HG03354 (cell line): ENCODE measurements around the gene STEAP2.

Experiments used
- ATAC-seq: cut with Tn5 transposase; IDR thresholded peaks from one replicate; pipeline ENCODE4 v1.9.1; 2021; ENCODE audit warnings: mild to moderate bottlenecking; ENCODE audit not compliant: unreplicated experiment, poor library complexity, severe bottlenecking

Gene STEAP2

DNA sequence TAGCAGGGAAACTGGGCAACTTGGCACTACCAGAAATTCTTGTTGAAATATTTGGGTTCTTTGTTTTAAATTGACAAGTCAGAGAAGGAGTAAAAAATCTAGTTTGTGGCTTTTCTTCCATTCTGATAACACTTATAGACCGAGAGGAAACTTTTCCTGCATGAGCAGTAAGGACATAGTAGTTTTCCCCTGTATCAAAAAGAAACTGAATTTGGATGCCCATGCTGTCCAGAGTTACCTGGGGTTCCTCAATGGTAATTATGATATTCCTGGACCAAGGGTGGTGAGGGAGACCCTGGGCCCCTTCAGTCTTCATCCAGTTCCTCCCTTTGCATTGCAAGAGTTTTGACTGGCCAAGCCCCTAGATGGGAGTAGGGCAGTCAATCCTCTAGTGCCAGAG, 19.9 kb upstream of the STEAP2 start:
- ATAC-seq: no peak

GRCh38 chr7:90192876-90193750, 18.4 kb upstream of the STEAP2 start:
- no peak for ATAC-seq

DNA sequence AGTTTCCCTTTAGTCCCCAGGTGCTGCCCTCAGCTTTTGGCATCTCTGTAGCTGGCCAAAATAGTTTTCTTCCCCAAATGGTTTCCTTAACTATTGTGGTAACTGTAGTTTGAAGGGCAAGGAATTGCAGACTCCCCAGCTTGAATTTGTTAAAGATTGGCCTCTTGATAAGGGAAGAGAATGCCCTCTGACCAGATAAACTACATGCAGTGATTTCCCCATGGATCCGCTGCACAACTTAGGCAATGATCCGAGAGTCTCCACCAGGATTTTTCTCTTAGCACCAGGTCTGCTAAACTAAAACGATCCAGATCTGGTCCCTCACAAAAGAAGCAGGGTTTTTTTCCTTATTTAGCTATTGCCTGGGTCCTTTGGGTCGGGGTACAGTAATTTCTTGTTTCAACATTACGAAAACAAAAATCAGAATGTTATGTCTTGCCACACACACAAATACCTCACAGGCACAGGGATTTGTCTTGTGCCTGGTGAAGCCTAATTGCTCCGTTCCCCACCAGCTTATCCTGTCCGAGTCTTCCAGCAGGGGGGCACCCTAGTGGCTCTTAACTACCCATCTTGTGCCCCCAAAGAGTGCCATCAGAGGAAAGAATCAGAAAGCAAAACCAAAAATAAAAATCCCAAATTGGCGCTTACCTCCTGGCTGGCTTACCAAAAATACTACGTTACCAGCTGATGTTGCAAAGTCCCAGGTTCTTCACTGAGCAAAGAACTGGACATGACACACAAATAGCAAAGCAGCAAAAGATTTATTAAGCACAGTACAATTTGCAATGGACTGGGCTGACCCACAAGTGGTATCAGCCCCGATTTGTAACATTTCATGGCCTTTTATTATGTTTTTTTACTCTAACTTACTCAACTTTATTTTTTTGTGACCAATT, 16.4 kb upstream of the STEAP2 start:
- no peak for ATAC-seq

DNA sequence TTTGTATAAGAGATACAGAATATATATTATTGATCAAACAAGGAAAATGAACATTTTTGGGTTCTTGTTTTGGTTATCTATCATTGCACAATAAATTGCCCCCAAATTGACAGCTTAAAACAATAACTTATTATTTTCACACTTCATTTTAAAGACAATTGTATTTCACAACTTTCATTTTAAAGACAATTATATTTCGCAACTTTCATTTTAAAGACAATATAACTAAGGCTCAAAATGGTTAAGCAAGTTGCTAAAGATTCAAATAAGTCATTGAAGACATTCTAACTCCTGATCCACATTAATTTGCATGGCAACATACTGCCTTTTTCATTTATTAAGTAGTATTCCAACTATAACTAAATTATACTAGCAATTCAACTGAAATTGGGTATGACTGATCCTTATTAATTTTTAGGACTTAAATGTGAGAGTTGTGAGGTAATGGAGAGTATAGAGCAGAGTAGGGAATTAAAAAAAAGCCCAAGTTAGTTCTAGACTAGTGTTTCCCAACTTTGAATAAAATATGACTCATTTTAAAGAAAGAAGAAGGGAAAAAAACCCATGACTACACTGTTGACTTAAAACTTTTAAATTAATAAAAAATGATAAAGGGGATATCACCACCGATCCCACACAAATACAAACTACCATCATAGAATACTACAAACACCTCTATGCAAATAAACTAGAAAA, 9.9 kb upstream of the STEAP2 start:
- ATAC-seq: no peak

DNA sequence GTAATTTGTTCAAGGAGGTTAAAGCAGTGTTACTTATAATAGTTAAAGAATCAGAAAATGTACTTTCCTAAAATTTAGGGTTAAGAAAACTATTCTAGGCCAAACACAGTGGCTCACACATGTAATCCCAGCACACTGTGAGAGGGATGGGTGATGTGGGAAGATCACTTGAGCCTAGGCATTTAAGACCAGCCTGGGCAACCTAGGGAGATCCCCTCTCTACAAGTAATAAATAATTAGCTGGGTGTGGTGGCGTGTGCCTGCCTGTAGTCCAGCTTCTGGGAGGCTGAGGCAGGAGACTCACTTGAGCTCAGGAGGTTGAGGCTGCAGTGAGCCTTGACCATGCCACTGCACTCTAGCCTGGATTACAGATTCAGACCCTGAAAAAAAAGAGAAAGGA, 3.6 kb upstream of the STEAP2 start:
- ATAC-seq: no peak

DNA sequence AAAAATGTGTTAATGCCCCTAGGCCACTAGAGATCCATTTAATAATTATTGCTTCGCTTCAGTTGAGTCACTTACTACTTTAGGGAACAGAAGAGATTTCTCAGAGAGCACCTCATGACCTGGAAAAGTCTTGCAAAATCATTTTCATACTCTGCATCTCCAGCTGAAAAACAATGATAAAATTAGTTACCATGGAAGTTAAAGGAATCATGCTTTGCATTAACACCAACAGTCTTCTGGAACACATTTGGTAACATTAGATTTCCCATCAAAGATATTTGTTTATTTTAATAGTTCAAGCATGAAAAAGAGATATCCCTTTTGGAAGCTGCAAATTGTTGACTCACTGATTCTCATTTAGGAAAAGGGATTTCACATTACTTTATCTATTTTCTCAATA, 1.8 kb upstream of the STEAP2 start:
- no peak for ATAC-seq

DNA sequence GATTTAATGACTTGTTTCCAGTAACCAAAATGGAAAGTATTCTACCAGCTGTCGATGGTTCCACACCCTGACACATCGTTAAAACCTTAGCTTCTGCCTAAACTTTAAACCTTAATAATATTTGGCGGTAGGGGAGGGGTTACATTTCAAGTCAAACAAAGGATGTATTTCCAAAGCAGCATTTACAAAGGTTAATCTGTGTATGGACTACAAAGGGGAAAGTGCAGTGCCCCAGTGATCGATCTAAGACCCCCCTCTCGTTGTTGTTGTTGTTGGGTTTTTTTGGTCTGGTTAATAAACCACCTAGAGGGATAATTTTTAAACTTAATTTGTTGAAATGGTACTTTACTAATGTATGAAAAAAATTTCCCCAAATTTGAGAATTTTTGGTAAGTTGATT, 1.1 kb upstream of the STEAP2 start:
- no peak for ATAC-seq

- peak; percentile 29 for ATAC-seq
Measured at GRCh38 chr7:90210981-90211380, 559 bp upstream of the STEAP2 start.

DNA sequence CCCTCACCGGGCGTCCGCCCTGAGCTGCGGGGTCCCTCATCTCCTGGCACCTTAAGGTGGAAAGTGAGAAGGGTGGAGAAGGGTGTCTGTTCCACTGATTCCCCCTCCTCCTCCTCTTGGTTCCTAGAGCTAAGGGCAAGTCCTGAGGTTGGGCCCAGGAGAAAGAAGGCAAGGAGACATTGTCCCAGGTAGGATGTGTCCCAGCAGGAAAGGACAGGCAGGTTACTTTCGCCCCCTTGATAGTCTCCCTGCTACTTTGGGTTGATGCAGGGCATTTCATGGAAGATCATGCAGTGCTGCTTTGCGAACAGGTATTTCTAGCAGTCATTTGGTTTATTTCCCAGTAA, 582 bp downstream of the STEAP2 start:
- ATAC-seq: no peak

GRCh38 chr7:90213521-90213920, 2.0 kb downstream of the STEAP2 start:
- no peak for ATAC-seq

DNA sequence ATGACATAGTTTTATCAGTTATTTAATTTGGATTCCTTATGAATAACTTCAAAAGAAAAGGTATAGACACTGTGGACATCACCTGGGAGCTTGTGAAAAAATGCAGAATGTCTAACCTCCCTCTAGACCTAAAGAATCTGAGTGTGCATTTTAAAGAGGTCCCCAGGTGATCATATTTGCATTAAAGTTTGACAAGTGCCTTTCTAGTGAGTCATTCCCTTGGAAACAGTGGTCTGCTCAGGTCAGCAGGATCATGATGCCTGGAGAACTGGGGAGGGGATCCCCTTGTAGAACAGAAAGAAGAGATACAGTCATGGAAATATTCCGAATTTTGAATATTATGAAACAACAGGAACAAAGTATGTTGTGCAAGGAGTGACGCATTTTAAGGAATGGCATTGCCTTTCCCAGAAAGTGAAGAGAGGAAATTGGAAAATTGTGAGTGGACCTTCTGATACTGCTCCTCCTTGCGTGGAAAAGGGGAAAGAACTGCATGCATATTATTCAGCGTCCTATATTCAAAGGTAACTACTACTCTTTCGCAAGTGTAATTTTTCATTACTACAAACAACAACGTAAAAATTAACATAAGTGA, 4.6 kb downstream of the STEAP2 start:
- ATAC-seq: no peak

GRCh38 chr7:90216771-90217170, 5.2 kb downstream of the STEAP2 start:
- no peak for ATAC-seq

DNA sequence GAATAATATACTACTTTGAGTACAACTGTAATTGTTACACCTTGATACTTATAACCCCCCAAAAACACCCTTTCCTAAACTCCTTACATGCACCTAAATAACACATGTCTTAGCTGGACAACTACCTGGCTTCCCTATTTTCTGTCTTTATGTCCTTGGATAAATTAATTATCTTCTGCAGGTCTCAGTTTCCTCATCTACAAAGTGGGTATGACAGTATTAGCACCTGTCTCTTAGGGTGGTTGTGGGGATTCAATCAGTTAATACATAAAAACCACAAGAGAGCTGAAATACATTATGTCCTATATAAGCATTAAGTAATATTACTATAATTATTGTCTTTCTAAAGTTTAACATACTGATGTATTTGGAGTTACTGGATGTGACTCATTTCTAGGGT, 10.8 kb downstream of the STEAP2 start:
- ATAC-seq: no peak

GRCh38 chr7:90222811-90223725, 11.5 kb downstream of the STEAP2 start:
- no peak for ATAC-seq

DNA sequence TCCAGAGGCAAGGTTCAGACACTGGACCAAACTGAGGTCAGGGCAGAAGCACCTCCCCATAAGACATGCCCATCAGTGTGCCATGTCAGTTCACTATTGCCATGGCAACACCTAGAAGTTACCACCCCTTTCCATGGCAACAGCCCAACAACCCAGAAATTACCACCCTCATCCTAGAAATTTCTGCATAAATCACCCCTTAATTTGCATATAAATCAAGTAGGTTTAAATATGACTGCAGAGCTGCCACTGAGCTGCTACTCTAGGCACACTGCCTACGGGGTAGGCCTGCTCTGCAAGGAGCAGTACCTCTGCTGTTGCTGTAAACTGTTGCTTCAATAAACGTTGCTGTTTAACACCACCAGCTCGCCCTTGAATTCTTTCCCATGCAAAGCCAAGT, 12.7 kb downstream of the STEAP2 start:
- ATAC-seq: no peak

GRCh38 chr7:90225181-90225580, 13.6 kb downstream of the STEAP2 start:
- ATAC-seq: no peak

GRCh38 chr7:90225601-90226000, 14.1 kb downstream of the STEAP2 start:
- ATAC-seq: no peak

- no peak for ATAC-seq
Measured at GRCh38 chr7:90227259-90227658, 15.7 kb downstream of the STEAP2 start.

GRCh38 chr7:90229682-90230081, 18.1 kb downstream of the STEAP2 start:
- ATAC-seq: no peak
